ENCODE results near the gene ADAMTSL1. TPM values are rescaled to one million over a fixed set of nuclear protein-coding genes. Genes with fewer than 3 reads are reported as not detected.

Gene ADAMTSL1
- total RNA-seq, 2 donors from 2014 or later = 13.5 to 18.9 TPM

GRCh38 chr9:18591261-18591660 lies 117.3 kb downstream of the ADAMTSL1 start:
- ATAC-seq (no peak), DNase-seq (no peak)
- intact Hi-C loops (cut with DNase I, micrococcal nuclease) = no loop called here

GRCh38 chr9:18594837-18595236 lies 120.9 kb downstream of the ADAMTSL1 start:
- no peak for ATAC-seq
- DNase-seq = no peak
- intact Hi-C loops (cut with DNase I, micrococcal nuclease) = no loop called here

GRCh38 chr9:18595597-18595996 lies 121.6 kb downstream of the ADAMTSL1 start:
- ATAC-seq = no peak
- DNase-seq = no peak
- intact Hi-C loops (cut with DNase I, micrococcal nuclease) = no loop called here

- intact Hi-C loops (cut with DNase I, micrococcal nuclease) = no loop called here
- ATAC-seq (no peak), DNase-seq (no peak)
Observed at GRCh38 chr9:18596920-18597319, 123.0 kb downstream of the ADAMTSL1 start.

GRCh38 chr9:18598969-18599368 lies 125.0 kb downstream of the ADAMTSL1 start:
- ATAC-seq (no peak), DNase-seq (no peak)
- intact Hi-C loops (cut with DNase I, micrococcal nuclease) = no loop called here

GRCh38 chr9:18601026-18601425 lies 127.1 kb downstream of the ADAMTSL1 start:
- intact Hi-C loops (cut with DNase I, micrococcal nuclease) = no loop called here
- ATAC-seq (no peak), DNase-seq (no peak)

- no peak for ATAC-seq
- intact Hi-C loops (cut with DNase I, micrococcal nuclease) = no loop called here
Observed at GRCh38 chr9:18601956-18602355, 128.0 kb downstream of the ADAMTSL1 start.

GRCh38 chr9:18604767-18605730 lies 131.1 kb downstream of the ADAMTSL1 start:
- no peak for DNase-seq
- intact Hi-C loops (cut with DNase I, micrococcal nuclease) = no loop called here
- no peak for ATAC-seq

More at GRCh38 chr9:18601956-18602355, 128.0 kb downstream of the ADAMTSL1 start:
- no peak for DNase-seq

- intact Hi-C loops (cut with DNase I, micrococcal nuclease) = no loop called here
- peak; percentile 10 to 32 for DNase-seq
- ATAC-seq = no peak
Observed at GRCh38 chr9:18605766-18606180, 131.8 kb downstream of the ADAMTSL1 start.

- no peak for ATAC-seq
- intact Hi-C loops (cut with DNase I, micrococcal nuclease) = no loop called here
- no peak for DNase-seq
Observed at GRCh38 chr9:18606281-18606680, 132.3 kb downstream of the ADAMTSL1 start.

- DNase-seq (no peak), ATAC-seq (no peak)
- intact Hi-C loops (cut with DNase I, micrococcal nuclease) = no loop called here
Observed at GRCh38 chr9:18606846-18607245, 132.9 kb downstream of the ADAMTSL1 start.

- ATAC-seq (no peak), DNase-seq (no peak)
- intact Hi-C loops (cut with DNase I, micrococcal nuclease) = no loop called here
Observed at GRCh38 chr9:18608371-18608770, 134.4 kb downstream of the ADAMTSL1 start.

- no peak for DNase-seq
- ATAC-seq = no peak
- intact Hi-C loops (cut with DNase I, micrococcal nuclease) = no loop called here
Observed at GRCh38 chr9:18610956-18611355, 137.0 kb downstream of the ADAMTSL1 start.

- ATAC-seq = no peak
- DNase-seq = no peak
- intact Hi-C loops (cut with DNase I, micrococcal nuclease) = no loop called here
Observed at GRCh38 chr9:18611971-18612370, 138.0 kb downstream of the ADAMTSL1 start.

GRCh38 chr9:18614116-18614515 lies 140.2 kb downstream of the ADAMTSL1 start:
- no peak for ATAC-seq
- intact Hi-C loops (cut with DNase I, micrococcal nuclease) = no loop called here

GRCh38 chr9:18614651-18615050 lies 140.7 kb downstream of the ADAMTSL1 start:
- ATAC-seq = no peak
- intact Hi-C loops (cut with DNase I, micrococcal nuclease) = no loop called here
- no peak for DNase-seq

More at GRCh38 chr9:18614116-18614515, 140.2 kb downstream of the ADAMTSL1 start:
- DNase-seq = no peak

GRCh38 chr9:18616976-18617375 lies 143.0 kb downstream of the ADAMTSL1 start:
- DNase-seq (no peak), ATAC-seq (no peak)
- intact Hi-C loops (cut with DNase I, micrococcal nuclease) = no loop called here

GRCh38 chr9:18617759-18618158 lies 143.8 kb downstream of the ADAMTSL1 start:
- ATAC-seq (no peak), DNase-seq (no peak)
- intact Hi-C loops (cut with DNase I, micrococcal nuclease) = no loop called here

- intact Hi-C loops (cut with DNase I, micrococcal nuclease) = no loop called here
- DNase-seq (no peak), ATAC-seq (no peak)
Observed at GRCh38 chr9:18618862-18619261, 144.9 kb downstream of the ADAMTSL1 start.

- no peak for DNase-seq
- intact Hi-C loops (cut with DNase I, micrococcal nuclease) = no loop called here
- peak; percentile 56 for ATAC-seq
Observed at GRCh38 chr9:18622186-18622836, 148.4 kb downstream of the ADAMTSL1 start.
